HUES48 (cell line): Measurements from ENCODE around the gene RGS6.
A peak's percentile ranks its signal among the peaks of the same experiment; 100 is the strongest.

Experiments
- H3K27ac ChIP-seq: one replicate; pipeline ENCODE4 v1.7.0; 2013; ENCODE audit warnings: low read depth, low read length, inconsistent platforms
- H3K27me3 ChIP-seq: 2 replicates; pipeline ENCODE4 v1.6.1; 2013; ENCODE audit warnings: mild to moderate bottlenecking, low read length; ENCODE audit not compliant: control insufficient read depth, insufficient read depth
- H3K36me3 ChIP-seq: 2 replicates; pipeline ENCODE4 v1.6.1; 2013; ENCODE audit warnings: low read length; ENCODE audit not compliant: control insufficient read depth, insufficient read depth
- H3K4me1 ChIP-seq: 2 replicates; pipeline ENCODE4 v1.6.1; 2013; ENCODE audit warnings: mild to moderate bottlenecking, low read length; ENCODE audit not compliant: control insufficient read depth, insufficient read depth
- H3K4me3 ChIP-seq: 2 replicates; pipeline ENCODE4 v1.5.1; 2013; ENCODE audit warnings: mild to moderate bottlenecking, low read depth, low read length
- H3K9ac ChIP-seq: 2 replicates; pipeline ENCODE4 v1.6.1; 2013; ENCODE audit warnings: mild to moderate bottlenecking, low read depth, low read length, moderate library complexity
- H3K9me3 ChIP-seq: 2 replicates; pipeline ENCODE4 v1.6.1; 2013; ENCODE audit warnings: low read length; ENCODE audit not compliant: control insufficient read depth, insufficient read depth

Gene RGS6

DNA sequence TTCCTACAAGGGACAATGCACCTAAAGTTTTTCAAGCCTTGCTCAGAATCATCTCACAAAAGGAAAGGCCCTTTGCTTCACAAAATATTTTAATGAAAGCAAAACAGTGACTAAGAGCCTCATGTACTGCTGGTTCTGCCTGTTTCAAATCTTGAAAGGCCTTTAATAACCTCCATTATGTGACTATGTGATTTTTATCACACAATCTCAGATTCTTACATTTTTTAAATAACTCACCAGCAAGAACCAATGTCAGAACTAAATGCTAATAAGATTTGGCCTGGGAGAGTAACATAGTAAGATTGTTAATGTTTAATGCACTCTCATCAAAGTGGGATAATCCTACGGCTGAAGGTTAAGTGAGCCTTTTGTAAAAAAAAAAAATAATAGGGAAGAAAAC is 378.9 kb downstream of the RGS6 start:
- no peak overlapping the region for H3K4me3 ChIP-seq
- H3K36me3 ChIP-seq: no peaks in the 10 kb centered on the region
- H3K4me1 ChIP-seq: 0 out of 2 replicates have a peak, but pooled peaks cover 6% of the 10 kb centered on the region
- no peaks in the 10 kb centered on the region for H3K27me3 ChIP-seq
- no peaks in the 10 kb centered on the region for H3K9me3 ChIP-seq
- H3K9ac ChIP-seq: no peak overlapping the region
- no peak overlapping the region for H3K27ac ChIP-seq

DNA sequence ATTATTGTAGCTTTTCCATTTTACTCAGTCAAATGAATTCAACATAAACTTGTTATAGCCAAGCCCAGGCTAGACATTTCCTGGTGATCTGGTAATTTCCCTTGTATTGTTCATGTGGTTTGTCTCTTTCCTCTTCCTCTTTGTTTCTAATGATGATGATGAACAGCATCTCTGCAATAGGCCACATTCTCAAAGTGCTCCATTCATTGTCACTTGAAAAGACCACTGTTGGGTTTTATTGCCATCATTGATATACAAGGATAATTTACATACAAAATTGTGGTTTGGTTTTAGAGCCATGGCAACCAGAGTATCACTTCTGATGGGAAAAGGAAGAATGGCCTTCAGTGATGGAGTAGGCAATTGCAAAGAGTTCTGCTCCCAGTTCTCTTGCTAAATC is 379.3 kb downstream of the RGS6 start:
- H3K27me3 ChIP-seq: no peaks in the 10 kb centered on the region
- no peak overlapping the region for H3K9ac ChIP-seq
- H3K4me3 ChIP-seq: no peak overlapping the region
- no peaks in the 10 kb centered on the region for H3K9me3 ChIP-seq
- 0 out of 2 replicates have a peak, but pooled peaks cover 6% of the 10 kb centered on the region for H3K4me1 ChIP-seq
- no peaks in the 10 kb centered on the region for H3K36me3 ChIP-seq
- no peak overlapping the region for H3K27ac ChIP-seq

DNA sequence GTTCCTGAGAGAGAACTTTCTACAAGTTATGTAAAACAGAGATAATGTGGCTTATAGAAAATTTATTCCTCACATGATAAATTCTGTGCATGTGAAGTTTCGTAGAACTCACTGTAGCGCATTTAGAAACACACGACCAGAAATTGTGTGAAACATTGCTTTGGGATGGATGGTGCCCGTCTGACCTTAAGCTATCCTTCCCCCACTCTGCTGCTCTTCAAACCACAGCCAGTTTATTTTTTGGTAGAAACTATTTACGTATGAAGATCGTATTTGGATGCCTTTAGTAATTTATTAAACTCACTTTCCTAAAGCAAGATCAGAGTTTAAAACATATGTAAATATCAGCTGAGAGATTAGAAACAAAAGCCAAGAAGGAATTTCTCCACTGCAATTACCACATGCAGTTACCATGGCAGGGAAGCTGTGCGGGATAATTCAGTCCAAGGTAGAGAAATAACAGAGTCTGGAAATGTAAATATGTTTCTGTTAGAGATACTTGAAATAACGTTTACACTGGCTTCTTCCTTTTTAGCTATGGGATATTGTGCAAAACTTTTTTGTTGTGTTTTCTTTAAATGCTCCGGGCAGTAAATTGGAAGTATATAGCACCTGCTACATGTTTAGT is 382.7 kb downstream of the RGS6 start:
- H3K36me3 ChIP-seq: no peaks in the 10 kb centered on the region
- H3K9ac ChIP-seq: no peak overlapping the region
- no peaks in the 10 kb centered on the region for H3K9me3 ChIP-seq
- H3K4me1 ChIP-seq: 0 out of 2 replicates have a peak, but pooled peaks cover 6% of the 10 kb centered on the region
- H3K4me3 ChIP-seq: no peak overlapping the region
- H3K27me3 ChIP-seq: no peaks in the 10 kb centered on the region
- no peak overlapping the region for H3K27ac ChIP-seq

DNA sequence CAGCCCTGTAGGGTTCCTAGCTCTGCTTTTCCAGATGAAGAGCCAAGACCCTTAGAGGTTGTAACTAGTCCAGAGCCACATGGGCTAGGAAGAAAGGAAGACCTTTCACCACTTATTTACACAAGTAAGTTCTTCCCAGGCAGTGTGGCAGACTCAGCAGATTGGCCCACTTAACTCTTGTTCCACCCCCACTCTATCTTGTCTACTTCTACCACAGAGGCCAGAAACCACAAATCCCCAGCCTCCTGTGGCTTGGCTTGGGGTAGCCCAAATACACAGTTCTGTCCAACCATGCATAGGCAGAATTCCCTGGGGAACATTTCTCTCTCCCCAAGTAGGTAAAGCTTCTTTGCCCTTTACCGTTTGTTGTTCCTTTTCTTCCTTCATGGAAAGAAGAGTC is 383.5 kb downstream of the RGS6 start:
- Histone ChIP-seq H3K27me3 (no peaks in the 10 kb centered on the region), H3K9me3 (no peaks in the 10 kb centered on the region), H3K36me3 (no peaks in the 10 kb centered on the region), H3K4me1 (0 out of 2 replicates have a peak, but pooled peaks cover 4% of the 10 kb centered on the region), H3K27ac (no peak overlapping the region), H3K9ac (no peak overlapping the region), H3K4me3 (no peak overlapping the region)

DNA sequence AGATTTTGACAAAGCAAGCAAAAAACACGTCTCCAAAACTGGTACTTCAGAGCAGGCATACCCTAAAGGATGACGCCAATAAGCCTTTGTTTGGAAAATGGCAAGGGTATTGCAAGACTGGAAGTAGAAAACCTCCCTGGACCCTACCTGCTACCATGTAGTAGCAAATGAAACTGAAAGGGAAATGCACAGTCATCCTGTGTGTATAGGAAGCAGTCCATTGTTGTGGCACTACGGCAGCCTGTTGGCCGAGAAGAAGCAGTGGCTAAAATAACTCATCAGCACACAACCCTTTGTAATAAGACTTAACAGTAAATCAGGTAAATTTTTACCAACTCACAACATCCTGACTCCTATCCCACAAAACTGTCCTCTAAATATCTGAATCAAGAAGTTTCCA is 386.4 kb downstream of the RGS6 start:
- H3K9ac ChIP-seq: no peak overlapping the region
- H3K4me3 ChIP-seq: no peak overlapping the region

DNA sequence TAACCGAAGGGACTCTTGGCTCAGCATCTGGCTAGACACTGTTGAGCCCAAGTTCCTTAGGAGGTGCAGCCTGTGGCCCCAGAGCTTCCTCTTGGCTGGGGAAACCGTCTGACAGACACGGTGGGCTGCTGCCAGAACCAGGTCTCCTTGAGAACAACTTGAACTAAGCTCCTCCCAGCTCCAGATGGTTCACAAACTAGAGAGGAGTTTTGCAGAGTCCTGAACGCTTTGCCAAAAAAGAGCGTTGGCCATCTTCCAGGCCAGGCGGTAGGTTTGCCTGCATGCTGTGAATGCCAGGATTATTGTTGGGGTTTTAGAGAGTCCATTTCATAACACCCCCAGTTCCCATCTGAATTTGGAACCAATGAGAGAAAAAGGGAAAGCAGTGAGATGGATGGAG is 399.8 kb downstream of the RGS6 start:
- peaks cover 9% of the 10 kb centered on the region; the same call in 1 of the 2 replicates for H3K4me1 ChIP-seq
- H3K27ac ChIP-seq: no peak overlapping the region
- no peaks in the 10 kb centered on the region for H3K36me3 ChIP-seq
- no peak overlapping the region for H3K9ac ChIP-seq
- no peaks in the 10 kb centered on the region for H3K9me3 ChIP-seq
- no peaks in the 10 kb centered on the region for H3K27me3 ChIP-seq
- H3K4me3 ChIP-seq: no peak overlapping the region

More for the DNA sequence above, 386.4 kb downstream of the RGS6 start:
- H3K9me3 ChIP-seq: no peaks in the 10 kb centered on the region
- H3K36me3 ChIP-seq: no peaks in the 10 kb centered on the region
- no peaks in the 10 kb centered on the region for H3K27me3 ChIP-seq
- H3K27ac ChIP-seq: no peak overlapping the region
- H3K4me1 ChIP-seq: no peaks in the 10 kb centered on the region

DNA sequence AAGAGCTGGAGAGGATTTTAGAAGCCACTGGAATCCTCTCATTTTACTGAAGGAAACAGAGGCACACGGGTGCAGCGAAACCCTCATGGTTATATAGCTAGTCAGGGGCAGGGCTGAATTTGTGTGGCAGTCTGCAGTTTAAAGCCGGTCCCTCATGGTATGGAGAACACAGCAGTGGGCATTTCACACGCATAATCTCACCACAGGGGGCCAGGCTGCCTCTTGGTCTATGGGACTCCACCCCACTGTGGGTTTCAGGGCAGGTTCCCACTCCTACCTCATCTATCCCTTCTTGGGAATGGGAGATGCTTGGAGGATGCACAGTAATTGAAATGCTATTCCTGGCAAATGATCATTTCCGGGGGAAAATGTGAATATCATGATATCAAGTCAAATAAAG is 400.6 kb downstream of the RGS6 start:
- Histone ChIP-seq H3K27ac (peak overlapping the region; percentile 51), H3K27me3 (no peaks in the 10 kb centered on the region), H3K9ac (no peak overlapping the region), H3K4me3 (no peak overlapping the region), H3K4me1 (peaks cover 9% of the 10 kb centered on the region; the same call in 1 of the 2 replicates), H3K9me3 (no peaks in the 10 kb centered on the region), H3K36me3 (no peaks in the 10 kb centered on the region)

DNA sequence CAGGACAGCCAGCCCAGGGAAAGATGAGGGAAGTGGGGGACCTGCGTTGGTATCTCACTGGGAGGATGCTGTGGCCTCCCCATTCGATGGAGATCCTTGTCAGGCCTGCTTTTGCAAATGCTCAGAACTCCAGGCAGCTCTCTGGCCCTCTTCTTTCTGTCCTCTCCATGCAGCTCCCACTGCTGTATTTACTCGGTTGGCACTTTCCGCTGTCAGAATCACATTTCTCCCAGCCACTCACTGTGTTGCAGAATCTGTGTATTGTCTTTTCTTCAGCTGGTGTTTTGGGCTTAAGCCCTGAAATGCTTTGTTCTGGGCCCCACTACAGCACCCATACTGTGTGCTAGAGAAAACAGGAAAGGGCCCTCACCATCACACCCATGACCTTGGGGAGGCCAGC is 401.1 kb downstream of the RGS6 start:
- no peaks in the 10 kb centered on the region for H3K9me3 ChIP-seq
- H3K4me3 ChIP-seq: no peak overlapping the region
- no peaks in the 10 kb centered on the region for H3K27me3 ChIP-seq
- H3K4me1 ChIP-seq: peaks cover 9% of the 10 kb centered on the region; the same call in 1 of the 2 replicates
- no peak overlapping the region for H3K9ac ChIP-seq
- H3K36me3 ChIP-seq: no peaks in the 10 kb centered on the region
- peak overlapping the region; percentile 51 for H3K27ac ChIP-seq

DNA sequence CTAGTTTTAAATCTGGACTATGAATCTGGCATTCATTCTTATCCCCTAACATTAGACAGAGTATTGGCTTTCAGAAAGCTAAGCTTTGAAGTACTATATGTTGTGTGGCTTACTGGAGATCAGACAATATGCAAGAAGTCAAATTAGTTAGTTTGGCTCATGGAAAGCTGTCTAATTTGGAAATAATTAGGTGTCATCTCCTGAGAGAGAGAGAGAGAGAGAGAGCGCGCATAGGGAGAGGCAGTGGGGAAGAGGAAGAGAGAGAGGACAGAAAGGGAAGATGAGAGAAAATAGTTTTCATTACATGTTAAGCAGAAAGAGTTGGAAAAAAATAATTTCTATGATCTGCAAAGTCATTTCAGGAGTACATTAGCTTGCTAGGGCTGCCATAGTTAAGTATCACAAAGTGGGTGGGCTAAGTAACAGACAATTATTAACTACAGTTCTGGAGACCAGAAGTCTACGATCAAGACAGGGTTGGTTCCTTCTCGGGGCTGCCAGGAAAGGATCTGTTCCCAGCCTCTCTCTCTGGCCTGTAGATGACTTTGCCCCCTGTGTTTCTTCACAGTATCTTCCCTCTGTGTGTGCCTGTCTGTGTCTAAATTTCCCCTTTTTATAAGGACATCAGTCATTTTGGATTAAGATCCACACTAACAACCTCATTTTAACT is 404.2 kb downstream of the RGS6 start:
- Histone ChIP-seq H3K9ac (no peak overlapping the region), H3K27me3 (no peaks in the 10 kb centered on the region), H3K4me1 (peaks cover 9% of the 10 kb centered on the region; the same call in 1 of the 2 replicates), H3K4me3 (no peak overlapping the region), H3K36me3 (no peaks in the 10 kb centered on the region), H3K9me3 (no peaks in the 10 kb centered on the region), H3K27ac (no peak overlapping the region)

DNA sequence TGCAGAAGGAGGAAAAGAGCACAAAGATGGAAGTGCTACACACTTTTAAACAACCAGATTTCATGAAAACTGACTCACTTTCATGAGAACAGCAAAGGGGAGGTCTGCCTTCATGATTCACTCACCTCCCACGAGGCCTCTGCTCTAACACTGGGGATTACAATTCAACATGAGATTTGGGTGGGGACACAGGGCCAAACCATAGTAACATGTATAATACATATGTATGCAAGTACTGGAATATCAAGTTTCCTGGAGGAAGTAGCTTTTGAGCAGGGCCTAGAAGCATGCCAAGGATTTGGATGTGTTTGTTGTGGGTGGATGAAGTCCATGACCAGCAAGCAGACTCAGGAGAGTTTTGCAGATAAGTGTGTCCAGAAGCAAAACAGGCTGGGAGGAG is 409.0 kb downstream of the RGS6 start:
- H3K4me3 ChIP-seq: no peak overlapping the region
- no peaks in the 10 kb centered on the region for H3K27me3 ChIP-seq
- no peak overlapping the region for H3K9ac ChIP-seq
- no peak overlapping the region for H3K27ac ChIP-seq
- no peaks in the 10 kb centered on the region for H3K36me3 ChIP-seq
- H3K9me3 ChIP-seq: no peaks in the 10 kb centered on the region; the same call in 1 of the 2 replicates
- H3K4me1 ChIP-seq: no peaks in the 10 kb centered on the region

DNA sequence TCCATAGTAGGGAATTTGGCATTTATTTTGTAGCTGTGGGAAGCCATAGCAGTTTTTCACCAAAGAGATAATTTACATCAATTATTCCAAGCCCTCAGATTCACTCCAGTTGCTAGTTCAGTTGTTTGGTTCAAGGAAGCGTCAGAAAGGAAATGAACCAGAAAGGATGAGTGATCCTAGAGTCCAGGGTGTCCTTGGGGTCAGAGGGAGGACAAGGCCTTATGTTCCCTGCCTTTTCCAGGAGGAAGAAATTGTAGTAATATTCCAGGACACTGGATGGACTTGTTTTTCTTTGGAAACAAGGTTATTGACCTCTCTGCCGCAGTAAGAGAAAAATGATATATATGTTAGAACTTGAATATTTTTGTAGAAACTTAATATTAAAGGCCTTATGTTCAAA is 409.5 kb downstream of the RGS6 start:
- Histone ChIP-seq H3K27ac (no peak overlapping the region), H3K4me1 (no peaks in the 10 kb centered on the region), H3K27me3 (no peaks in the 10 kb centered on the region), H3K9me3 (no peaks in the 10 kb centered on the region; the same call in 1 of the 2 replicates), H3K9ac (no peak overlapping the region), H3K4me3 (no peak overlapping the region), H3K36me3 (no peaks in the 10 kb centered on the region)
